GM12873 (cell line): Measurements from ENCODE around the gene KCNJ6.

Experiments
- TF ChIP-seq, protein P1 (sequence below): IDR thresholded peaks from 2 replicates; pipeline ENCODE4 v1.5.1; 2012; ENCODE audit warnings: low read depth, mild to moderate bottlenecking, moderate library complexity, low read length, control low read depth; ENCODE audit not compliant: insufficient read depth; ENCODE audit errors: missing control alignments

Gene KCNJ6

DNA sequence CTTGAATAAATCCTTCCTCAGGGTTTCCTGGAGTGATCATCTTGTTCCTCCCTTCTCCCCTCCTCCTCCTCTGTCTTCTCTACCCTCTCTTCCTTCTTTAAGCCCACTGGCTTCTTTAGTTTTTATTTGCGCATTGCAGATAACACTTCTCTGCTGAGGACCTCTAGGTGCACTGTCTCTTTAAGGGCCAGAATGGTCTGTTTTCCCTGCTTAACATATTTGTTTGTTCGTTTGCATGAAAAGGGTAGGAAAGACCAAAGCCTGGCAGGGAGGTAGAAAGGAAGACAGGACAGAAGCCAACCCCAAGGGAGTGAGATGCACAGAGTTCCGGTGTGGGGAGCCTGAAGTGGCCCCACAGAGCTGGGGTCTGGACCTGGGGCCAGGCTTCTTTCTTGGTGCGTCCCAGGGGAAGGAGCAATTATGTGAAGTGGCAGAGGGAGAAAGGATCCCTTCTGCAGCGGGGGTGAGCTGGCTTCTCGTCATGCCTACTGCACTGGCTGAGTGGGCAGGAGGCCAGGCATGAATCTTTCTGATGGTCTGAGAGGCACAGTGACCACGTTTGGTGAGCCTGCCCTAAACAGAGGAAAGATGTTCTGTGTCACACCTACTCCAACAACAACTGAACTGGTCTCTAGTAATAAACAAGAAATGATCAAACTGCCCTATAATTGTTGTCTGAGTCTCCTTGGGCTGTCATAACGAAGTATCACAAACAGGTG lies 232.7 kb downstream of the KCNJ6 start:
- TF ChIP-seq, protein P1, sequence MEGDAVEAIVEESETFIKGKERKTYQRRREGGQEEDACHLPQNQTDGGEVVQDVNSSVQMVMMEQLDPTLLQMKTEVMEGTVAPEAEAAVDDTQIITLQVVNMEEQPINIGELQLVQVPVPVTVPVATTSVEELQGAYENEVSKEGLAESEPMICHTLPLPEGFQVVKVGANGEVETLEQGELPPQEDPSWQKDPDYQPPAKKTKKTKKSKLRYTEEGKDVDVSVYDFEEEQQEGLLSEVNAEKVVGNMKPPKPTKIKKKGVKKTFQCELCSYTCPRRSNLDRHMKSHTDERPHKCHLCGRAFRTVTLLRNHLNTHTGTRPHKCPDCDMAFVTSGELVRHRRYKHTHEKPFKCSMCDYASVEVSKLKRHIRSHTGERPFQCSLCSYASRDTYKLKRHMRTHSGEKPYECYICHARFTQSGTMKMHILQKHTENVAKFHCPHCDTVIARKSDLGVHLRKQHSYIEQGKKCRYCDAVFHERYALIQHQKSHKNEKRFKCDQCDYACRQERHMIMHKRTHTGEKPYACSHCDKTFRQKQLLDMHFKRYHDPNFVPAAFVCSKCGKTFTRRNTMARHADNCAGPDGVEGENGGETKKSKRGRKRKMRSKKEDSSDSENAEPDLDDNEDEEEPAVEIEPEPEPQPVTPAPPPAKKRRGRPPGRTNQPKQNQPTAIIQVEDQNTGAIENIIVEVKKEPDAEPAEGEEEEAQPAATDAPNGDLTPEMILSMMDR, result no peak

DNA sequence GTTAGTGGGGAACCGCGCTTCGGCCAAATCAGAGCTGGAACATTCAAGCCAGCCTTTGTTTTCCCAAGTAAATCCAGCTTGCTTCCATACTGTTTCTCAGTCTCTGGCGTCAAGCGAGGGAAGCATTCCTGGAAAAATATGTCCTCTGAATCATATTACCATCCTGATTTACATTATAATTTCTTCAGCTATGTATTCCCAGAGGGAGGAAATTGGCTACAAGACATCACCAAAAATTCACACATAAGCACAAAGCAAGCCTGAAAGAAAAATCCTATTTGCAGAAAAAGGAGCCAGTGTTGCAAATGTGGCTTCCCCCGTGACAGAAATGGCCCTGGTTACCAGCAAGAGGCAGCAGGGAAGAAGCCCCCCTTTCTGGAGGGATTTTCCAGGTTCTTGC lies 233.3 kb downstream of the KCNJ6 start:
- TF ChIP-seq, protein P1, result no peak

DNA sequence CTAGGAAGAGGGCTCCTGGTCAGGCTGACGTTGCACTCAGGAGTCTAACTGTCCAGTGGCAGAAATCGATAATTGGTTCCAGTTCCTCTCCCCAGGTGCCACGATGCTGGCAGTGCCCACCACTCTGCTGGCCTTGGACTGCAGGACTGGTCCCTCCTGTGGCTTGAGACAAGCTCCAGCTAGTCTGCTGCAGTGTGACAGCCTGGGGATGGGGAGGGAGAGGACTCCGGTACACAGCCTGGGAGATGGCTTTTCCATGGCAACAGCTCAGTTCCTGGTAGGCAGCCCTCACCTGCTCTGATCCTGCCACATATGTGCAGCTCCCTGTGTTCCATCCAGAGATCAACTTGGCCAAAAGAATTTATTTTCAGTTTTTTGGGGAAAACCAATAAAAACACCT lies 239.3 kb downstream of the KCNJ6 start:
- TF ChIP-seq, protein P1, result no peak

GRCh38 chr21:37675202-37675801 lies 241.0 kb downstream of the KCNJ6 start:
- TF ChIP-seq, protein P1, result peak; percentile 92

- TF ChIP-seq, protein P1, result no peak
These were observed 242.3 kb downstream of the KCNJ6 start for GRCh38 chr21:37673801-37674575.

DNA sequence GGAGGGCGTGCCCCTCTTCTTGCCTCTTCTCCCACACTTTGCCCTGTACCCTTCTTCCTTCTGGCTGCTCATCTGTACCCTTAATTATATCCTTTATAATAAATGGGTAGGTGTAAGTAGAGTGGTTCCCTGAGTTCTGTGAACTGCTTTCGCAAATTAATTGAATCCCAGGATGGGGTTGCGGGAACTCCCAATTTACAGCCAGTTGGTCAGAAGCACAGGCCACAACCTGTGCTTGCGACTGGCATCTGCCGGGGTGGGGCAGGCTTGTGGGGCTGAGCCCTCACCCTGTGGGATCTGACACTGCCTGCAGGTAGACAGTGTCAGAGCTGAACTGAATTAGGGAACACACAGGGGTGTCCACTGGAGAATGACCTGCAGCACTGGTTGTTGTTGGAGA lies 244.9 kb downstream of the KCNJ6 start:
- TF ChIP-seq, protein P1, result no peak

GRCh38 chr21:37670883-37671282 lies 245.4 kb downstream of the KCNJ6 start:
- TF ChIP-seq, protein P1, result no peak
